ENCODE results near the gene UBR4.

The UBR4 gene

DNA sequence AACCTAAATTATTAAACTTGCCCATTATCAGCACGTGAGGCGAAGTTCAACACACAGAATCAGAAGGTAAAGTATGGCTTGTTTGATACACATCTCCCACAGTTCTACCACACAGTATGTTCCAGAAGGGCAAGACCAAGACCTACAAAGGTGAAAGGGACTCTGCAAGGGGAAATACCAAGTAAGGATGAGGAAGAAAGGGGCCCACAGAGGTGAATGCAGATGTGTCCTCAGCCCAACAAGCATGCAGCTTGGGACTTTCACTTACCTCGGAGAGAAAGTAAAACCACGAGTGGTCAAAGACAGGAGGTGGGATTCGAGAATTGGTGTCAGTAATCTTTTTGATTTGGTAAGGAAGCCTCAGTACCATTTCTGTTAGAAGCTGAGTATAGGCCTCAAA lies 85.8 kb downstream of the UBR4 start:
- H3K4me3 ChIP-seq (ENCODE audit: low read depth, low read length): no peak overlapping the region
- no peak for DNase-seq (ENCODE audit: low read depth)
- TF ChIP-seq, protein P1, sequence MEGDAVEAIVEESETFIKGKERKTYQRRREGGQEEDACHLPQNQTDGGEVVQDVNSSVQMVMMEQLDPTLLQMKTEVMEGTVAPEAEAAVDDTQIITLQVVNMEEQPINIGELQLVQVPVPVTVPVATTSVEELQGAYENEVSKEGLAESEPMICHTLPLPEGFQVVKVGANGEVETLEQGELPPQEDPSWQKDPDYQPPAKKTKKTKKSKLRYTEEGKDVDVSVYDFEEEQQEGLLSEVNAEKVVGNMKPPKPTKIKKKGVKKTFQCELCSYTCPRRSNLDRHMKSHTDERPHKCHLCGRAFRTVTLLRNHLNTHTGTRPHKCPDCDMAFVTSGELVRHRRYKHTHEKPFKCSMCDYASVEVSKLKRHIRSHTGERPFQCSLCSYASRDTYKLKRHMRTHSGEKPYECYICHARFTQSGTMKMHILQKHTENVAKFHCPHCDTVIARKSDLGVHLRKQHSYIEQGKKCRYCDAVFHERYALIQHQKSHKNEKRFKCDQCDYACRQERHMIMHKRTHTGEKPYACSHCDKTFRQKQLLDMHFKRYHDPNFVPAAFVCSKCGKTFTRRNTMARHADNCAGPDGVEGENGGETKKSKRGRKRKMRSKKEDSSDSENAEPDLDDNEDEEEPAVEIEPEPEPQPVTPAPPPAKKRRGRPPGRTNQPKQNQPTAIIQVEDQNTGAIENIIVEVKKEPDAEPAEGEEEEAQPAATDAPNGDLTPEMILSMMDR (IDR thresholded peaks at IDR 0.05; ENCODE audit: low read depth, low read length, missing control alignments): no peak
- in situ Hi-C loops (cut with HindIII; ENCODE audit: low sequenced_read_pairs): no loop called here

- DNase-seq (ENCODE audit: low read depth): no peak
- in situ Hi-C loops (cut with HindIII; ENCODE audit: low sequenced_read_pairs): no loop called here
- TF ChIP-seq, protein P1 (IDR thresholded peaks at IDR 0.05; ENCODE audit: low read depth, low read length, missing control alignments): no peak
- H3K4me3 ChIP-seq (ENCODE audit: low read depth, low read length): no peak overlapping the region
Observed at GRCh38 chr1:19123837-19124236, 86.2 kb downstream of the UBR4 start.

DNA sequence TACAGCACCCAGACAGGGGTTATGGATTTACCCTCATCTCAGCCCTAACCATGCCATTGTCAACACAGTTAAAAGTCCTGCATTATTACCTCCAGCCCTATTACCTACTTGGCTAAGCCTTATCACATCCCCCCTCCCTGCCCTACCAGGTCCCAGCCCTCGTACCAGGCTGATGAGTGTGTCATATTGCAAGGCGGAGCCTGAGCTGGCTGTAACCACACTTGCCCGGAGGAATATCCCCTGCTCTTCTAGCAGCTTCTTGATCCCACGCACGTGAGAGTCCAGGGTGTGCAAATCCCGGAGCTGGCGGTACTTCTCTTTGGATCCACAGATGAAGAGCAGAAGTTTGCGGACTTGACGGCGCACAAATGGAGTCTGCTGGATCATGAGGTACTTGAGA lies 87.4 kb downstream of the UBR4 start:
- no peak for DNase-seq (ENCODE audit: low read depth)
- TF ChIP-seq, protein P1 (IDR thresholded peaks at IDR 0.05; ENCODE audit: low read depth, low read length, missing control alignments): no peak
- in situ Hi-C loops (cut with HindIII; ENCODE audit: low sequenced_read_pairs): no loop called here
- H3K4me3 ChIP-seq (ENCODE audit: low read depth, low read length): no peak overlapping the region

GRCh38 chr1:19121192-19121591 lies 88.9 kb downstream of the UBR4 start:
- no peak overlapping the region for H3K4me3 ChIP-seq (ENCODE audit: low read depth, low read length)
- no peak for DNase-seq (ENCODE audit: low read depth)
- TF ChIP-seq, protein P1 (IDR thresholded peaks at IDR 0.05; ENCODE audit: low read depth, low read length, missing control alignments): no peak
- in situ Hi-C loops (cut with HindIII; ENCODE audit: low sequenced_read_pairs): no loop called here

- TF ChIP-seq, protein P1 (IDR thresholded peaks at IDR 0.05; ENCODE audit: low read depth, low read length, missing control alignments): no peak
- H3K4me3 ChIP-seq (ENCODE audit: low read depth, low read length): no peak overlapping the region
- DNase-seq (ENCODE audit: low read depth): no peak
- in situ Hi-C loops (cut with HindIII; ENCODE audit: low sequenced_read_pairs): no loop called here
Observed at GRCh38 chr1:19120070-19120469, 90.0 kb downstream of the UBR4 start.

- in situ Hi-C loops (cut with HindIII; ENCODE audit: low sequenced_read_pairs): no loop called here
- H3K4me3 ChIP-seq (ENCODE audit: low read depth, low read length): no peak overlapping the region
- TF ChIP-seq, protein P1 (IDR thresholded peaks at IDR 0.05; ENCODE audit: low read depth, low read length, missing control alignments): no peak
- DNase-seq (ENCODE audit: low read depth): no peak
Observed at GRCh38 chr1:19115082-19115808, 94.8 kb downstream of the UBR4 start.
